ENCODE measurements around the gene CNPPD1. TPM values are rescaled to one million over a fixed set of nuclear protein-coding genes. Genes with fewer than 3 reads are reported as not detected.
A peak's percentile ranks its signal among the peaks of the same experiment; 100 is the strongest.

Gene CNPPD1
- total and polyA plus RNA-seq, 9 donors, result 23.4 to 40.8 (median 37.0) TPM

DNA sequence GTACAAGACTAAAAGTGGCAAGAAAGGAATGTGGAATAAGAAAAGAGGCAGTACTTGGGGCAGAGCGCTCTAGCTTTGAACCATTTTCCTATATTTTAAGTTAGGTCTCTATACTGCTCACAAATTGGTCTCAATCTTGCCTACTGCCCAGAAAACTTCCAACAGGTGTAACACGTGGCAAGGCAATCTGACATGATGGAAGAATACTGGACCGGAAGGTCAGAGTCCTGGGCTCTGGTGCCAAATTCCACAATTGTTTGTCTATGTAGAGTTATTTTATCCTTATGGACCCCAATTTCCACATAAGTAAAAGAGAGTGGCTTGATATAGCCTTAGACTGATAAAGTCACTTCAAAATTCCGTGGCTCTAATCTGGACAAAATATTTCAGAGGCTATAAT lies 45.0 kb downstream of the CNPPD1 start:
- H3K4me3 ChIP-seq (ENCODE audit: low read length), result no peak overlapping the region
- H3K9me3 ChIP-seq (replicated peaks; ENCODE audit: control insufficient read depth, low read depth, low read length), result no peaks in the 10 kb centered on the region
- no peaks in the 10 kb centered on the region for H3K27me3 ChIP-seq (ENCODE audit: control insufficient read depth, insufficient read depth, low read length)
- DNase-seq, result no peak
- WGBS (ENCODE audit: insufficient coverage), result no CpG with 5 or more reads among the region's 4 CpGs
- no peaks in the 10 kb centered on the region for H3K36me3 ChIP-seq (ENCODE audit: control insufficient read depth, insufficient read depth, low read length)
- H3K27ac ChIP-seq (ENCODE audit: low read length), result no peak overlapping the region
- H3K4me1 ChIP-seq (ENCODE audit: control insufficient read depth, insufficient read depth, low read length), result no peaks in the 10 kb centered on the region

DNA sequence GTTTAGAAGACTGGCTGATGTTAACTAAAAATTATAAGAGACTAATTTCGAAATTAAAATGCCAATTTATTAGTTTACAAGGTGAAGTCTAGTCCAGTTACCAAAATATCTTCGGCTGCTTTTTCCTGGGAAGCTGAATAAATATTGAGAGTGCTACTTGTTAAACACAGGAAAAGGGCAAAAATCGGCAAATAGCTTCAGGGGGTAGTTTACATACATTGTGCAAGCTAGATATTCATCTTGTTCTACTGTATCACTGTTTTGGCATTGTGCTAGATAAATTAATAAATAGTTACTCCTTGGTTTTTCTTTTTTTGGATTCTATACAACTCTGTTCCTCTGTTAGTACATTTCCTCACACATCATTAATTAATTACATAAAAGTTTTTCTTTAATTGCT lies 45.4 kb downstream of the CNPPD1 start:
- H3K9me3 ChIP-seq (replicated peaks; ENCODE audit: control insufficient read depth, low read depth, low read length), result no peaks in the 10 kb centered on the region
- no peak overlapping the region for H3K4me3 ChIP-seq (ENCODE audit: low read length)
- no peaks in the 10 kb centered on the region for H3K36me3 ChIP-seq (ENCODE audit: control insufficient read depth, insufficient read depth, low read length)
- H3K4me1 ChIP-seq (ENCODE audit: control insufficient read depth, insufficient read depth, low read length), result no peaks in the 10 kb centered on the region
- no peak overlapping the region for H3K27ac ChIP-seq (ENCODE audit: low read length)
- H3K27me3 ChIP-seq (ENCODE audit: control insufficient read depth, insufficient read depth, low read length), result no peaks in the 10 kb centered on the region
- 100% methylated on average over 1 of the region's 3 CpGs for WGBS (ENCODE audit: insufficient coverage)
- DNase-seq, result no peak

DNA sequence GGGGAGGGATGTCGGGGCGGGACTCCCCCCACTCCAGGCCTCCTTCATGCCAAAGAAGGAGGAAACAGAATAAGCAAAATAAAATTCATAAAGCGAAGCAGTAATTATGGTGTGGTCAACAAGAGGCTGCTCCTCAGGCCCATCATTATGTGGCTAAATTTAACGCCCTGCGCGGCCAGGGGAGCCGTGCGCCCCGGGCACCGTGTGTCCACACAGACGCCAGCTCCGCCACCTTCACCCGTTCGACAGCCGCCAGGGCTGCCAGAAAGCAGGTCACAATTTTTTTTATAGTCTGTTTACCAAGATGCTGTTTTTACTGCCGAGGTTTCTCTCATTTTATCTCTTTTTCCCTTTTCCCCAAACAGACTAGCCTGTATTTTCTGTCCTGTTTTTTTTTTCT lies 47.1 kb downstream of the CNPPD1 start:
- Histone ChIP-seq H3K36me3 (ENCODE audit: control insufficient read depth, insufficient read depth, low read length) (no peaks in the 10 kb centered on the region), H3K4me1 (ENCODE audit: control insufficient read depth, insufficient read depth, low read length) (no peaks in the 10 kb centered on the region), H3K27me3 (ENCODE audit: control insufficient read depth, insufficient read depth, low read length) (no peaks in the 10 kb centered on the region), H3K9me3 (replicated peaks; ENCODE audit: control insufficient read depth, low read depth, low read length) (no peaks in the 10 kb centered on the region), H3K4me3 (ENCODE audit: low read length) (no peak overlapping the region), H3K27ac (ENCODE audit: low read length) (no peak overlapping the region)
- no peak for DNase-seq
- WGBS (ENCODE audit: insufficient coverage), result 96% methylated on average over 9 of the region's 16 CpGs

DNA sequence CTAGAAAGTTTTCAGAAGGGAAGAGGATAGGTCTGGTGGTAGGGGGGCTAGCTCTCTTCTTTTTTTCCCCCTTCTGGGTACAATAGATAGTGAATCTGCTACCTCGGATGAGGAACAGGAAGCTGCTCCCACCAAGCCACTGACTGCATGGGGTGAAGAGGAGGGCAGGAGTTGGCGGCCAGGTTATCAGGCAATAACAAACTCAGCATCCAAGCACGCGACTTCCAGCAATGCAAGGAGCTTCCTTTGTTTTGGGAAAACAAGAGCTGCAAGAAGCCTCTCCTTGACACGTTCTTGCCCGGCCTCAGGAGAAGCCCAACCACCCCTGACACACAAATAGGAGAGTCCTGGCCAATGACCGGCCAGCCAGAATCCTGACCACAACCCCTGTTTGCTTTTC lies 48.3 kb downstream of the CNPPD1 start:
- H3K27ac ChIP-seq (ENCODE audit: low read length), result no peak overlapping the region
- H3K36me3 ChIP-seq (ENCODE audit: control insufficient read depth, insufficient read depth, low read length), result no peaks in the 10 kb centered on the region
- H3K4me3 ChIP-seq (ENCODE audit: low read length), result no peak overlapping the region
- no peaks in the 10 kb centered on the region for H3K4me1 ChIP-seq (ENCODE audit: control insufficient read depth, insufficient read depth, low read length)
- WGBS (ENCODE audit: insufficient coverage), result 65% methylated on average over 5 of the region's 7 CpGs
- DNase-seq, result no peak
- H3K9me3 ChIP-seq (replicated peaks; ENCODE audit: control insufficient read depth, low read depth, low read length), result no peaks in the 10 kb centered on the region
- no peaks in the 10 kb centered on the region for H3K27me3 ChIP-seq (ENCODE audit: control insufficient read depth, insufficient read depth, low read length)

DNA sequence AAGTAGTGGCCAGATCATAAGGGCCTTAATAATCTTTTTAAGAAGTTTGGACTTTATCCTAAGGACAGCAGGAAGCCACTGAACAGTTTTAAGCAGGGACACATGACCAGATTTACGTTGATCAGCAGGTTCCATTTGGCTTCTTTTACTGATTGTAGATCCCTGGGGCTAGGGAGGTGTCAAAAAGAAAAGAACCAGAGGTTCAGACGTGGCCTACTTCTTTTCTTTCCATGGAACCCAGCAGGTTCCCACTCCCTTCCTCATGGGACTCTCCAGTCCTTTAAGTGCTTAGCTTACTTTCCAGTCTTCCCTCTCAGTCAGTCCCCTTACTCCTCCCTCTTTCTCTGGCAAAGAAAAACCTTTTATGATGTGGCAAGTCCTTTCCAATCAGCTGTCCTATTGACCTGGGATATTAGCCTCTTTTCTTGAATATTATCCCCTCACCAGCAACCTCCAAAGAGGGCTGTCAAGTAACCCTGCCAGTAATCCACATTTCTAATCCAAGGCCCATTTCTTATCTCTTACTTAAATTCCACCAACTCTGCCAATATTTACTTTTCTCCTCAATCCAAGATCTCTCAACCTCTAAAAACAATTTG lies 49.6 kb downstream of the CNPPD1 start:
- Histone ChIP-seq H3K36me3 (ENCODE audit: control insufficient read depth, insufficient read depth, low read length) (no peaks in the 10 kb centered on the region), H3K4me3 (ENCODE audit: low read length) (no peak overlapping the region), H3K27ac (ENCODE audit: low read length) (no peak overlapping the region), H3K4me1 (ENCODE audit: control insufficient read depth, insufficient read depth, low read length) (no peaks in the 10 kb centered on the region), H3K9me3 (replicated peaks; ENCODE audit: control insufficient read depth, low read depth, low read length) (no peaks in the 10 kb centered on the region), H3K27me3 (ENCODE audit: control insufficient read depth, insufficient read depth, low read length) (no peaks in the 10 kb centered on the region)
- no CpG with 5 or more reads among the region's 2 CpGs for WGBS (ENCODE audit: insufficient coverage)
- DNase-seq, result peak; percentile 7

DNA sequence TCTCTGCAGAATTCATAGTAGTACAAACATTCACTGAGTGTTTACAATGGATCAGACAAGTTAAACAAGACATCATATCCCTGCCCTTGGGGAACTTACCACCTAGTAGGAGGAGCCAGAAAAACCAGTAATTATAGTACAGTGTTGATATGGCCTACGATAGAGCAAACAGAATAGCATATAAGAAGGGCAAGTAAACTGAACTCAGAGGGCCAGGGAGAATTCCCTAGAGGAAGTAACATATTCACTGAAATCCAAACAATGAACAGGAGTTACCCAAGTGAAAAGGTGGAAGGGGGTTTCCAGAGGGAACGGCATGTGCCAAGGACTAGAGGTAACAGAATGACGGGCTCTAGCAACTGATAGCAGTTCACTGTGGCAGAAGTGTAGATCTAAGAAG lies 50.2 kb downstream of the CNPPD1 start:
- Histone ChIP-seq H3K27me3 (ENCODE audit: control insufficient read depth, insufficient read depth, low read length) (no peaks in the 10 kb centered on the region), H3K9me3 (replicated peaks; ENCODE audit: control insufficient read depth, low read depth, low read length) (no peaks in the 10 kb centered on the region), H3K4me1 (ENCODE audit: control insufficient read depth, insufficient read depth, low read length) (no peaks in the 10 kb centered on the region), H3K4me3 (ENCODE audit: low read length) (no peak overlapping the region), H3K36me3 (ENCODE audit: control insufficient read depth, insufficient read depth, low read length) (no peaks in the 10 kb centered on the region), H3K27ac (ENCODE audit: low read length) (no peak overlapping the region)
- no peak for DNase-seq
- 92% methylated on average over 2 of the region's 3 CpGs for WGBS (ENCODE audit: insufficient coverage)

DNA sequence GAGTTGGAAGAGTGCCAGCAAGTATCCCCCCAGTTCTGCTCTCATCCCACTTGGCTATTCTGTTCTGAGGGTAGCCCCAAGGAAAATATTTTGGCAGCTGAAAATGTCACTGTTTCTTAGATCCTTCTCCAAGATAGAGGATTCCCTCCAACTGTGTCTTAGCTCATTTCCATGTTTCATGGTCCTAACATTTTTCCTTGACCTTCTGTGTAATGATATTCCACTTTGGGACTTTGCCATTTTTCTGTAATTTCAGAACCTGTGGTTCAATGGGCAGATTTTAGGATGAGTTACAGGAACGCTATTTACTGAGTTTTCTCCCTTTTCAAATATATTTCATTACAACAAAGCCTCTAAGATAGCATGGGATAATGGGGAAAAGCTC lies 50.8 kb downstream of the CNPPD1 start:
- no peak overlapping the region for H3K27ac ChIP-seq (ENCODE audit: low read length)
- no peaks in the 10 kb centered on the region for H3K9me3 ChIP-seq (replicated peaks; ENCODE audit: control insufficient read depth, low read depth, low read length)
- no peak for DNase-seq
- no CpG with 5 or more reads among the region's 1 CpG for WGBS (ENCODE audit: insufficient coverage)
- H3K27me3 ChIP-seq (ENCODE audit: control insufficient read depth, insufficient read depth, low read length), result no peaks in the 10 kb centered on the region
- no peaks in the 10 kb centered on the region for H3K4me1 ChIP-seq (ENCODE audit: control insufficient read depth, insufficient read depth, low read length)
- H3K36me3 ChIP-seq (ENCODE audit: control insufficient read depth, insufficient read depth, low read length), result no peaks in the 10 kb centered on the region
- H3K4me3 ChIP-seq (ENCODE audit: low read length), result no peak overlapping the region

DNA sequence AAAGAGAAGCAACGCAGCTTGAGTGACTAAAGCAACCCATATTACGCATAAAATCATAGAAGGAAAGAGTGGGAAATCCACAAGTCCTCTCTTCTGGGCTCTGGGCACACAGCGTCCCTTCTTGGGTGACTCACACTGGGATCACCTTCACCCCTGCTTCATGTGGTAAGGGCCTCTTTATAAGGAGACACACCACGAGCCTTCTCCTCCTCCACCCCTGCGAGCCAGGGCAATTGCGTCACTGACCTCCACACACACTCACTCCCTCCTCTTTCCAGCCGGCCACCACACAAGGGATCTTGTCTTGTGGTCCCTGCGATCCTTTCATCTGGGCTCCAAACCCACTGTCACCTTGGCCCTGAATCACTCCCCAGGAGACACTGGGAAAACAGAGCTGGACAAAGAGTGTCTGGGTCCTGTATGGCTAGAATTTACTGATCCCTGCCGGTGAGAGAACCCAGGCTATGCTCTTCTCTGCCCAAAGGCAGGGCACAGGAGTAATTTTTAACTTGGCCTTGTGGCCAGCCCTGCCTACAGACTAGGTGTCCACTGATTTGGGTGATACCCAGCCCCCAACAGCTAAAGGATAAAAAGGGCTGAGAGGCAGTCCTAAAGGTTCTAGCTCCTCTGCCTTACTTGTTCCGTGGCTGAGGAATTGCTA lies 51.4 kb downstream of the CNPPD1 start:
- Histone ChIP-seq H3K36me3 (ENCODE audit: control insufficient read depth, insufficient read depth, low read length) (no peaks in the 10 kb centered on the region), H3K4me3 (ENCODE audit: low read length) (no peak overlapping the region), H3K27me3 (ENCODE audit: control insufficient read depth, insufficient read depth, low read length) (no peaks in the 10 kb centered on the region), H3K27ac (ENCODE audit: low read length) (no peak overlapping the region), H3K9me3 (replicated peaks; ENCODE audit: control insufficient read depth, low read depth, low read length) (no peaks in the 10 kb centered on the region), H3K4me1 (ENCODE audit: control insufficient read depth, insufficient read depth, low read length) (no peaks in the 10 kb centered on the region)
- 80% methylated on average over 5 of the region's 10 CpGs for WGBS (ENCODE audit: insufficient coverage)
- DNase-seq, result no peak

DNA sequence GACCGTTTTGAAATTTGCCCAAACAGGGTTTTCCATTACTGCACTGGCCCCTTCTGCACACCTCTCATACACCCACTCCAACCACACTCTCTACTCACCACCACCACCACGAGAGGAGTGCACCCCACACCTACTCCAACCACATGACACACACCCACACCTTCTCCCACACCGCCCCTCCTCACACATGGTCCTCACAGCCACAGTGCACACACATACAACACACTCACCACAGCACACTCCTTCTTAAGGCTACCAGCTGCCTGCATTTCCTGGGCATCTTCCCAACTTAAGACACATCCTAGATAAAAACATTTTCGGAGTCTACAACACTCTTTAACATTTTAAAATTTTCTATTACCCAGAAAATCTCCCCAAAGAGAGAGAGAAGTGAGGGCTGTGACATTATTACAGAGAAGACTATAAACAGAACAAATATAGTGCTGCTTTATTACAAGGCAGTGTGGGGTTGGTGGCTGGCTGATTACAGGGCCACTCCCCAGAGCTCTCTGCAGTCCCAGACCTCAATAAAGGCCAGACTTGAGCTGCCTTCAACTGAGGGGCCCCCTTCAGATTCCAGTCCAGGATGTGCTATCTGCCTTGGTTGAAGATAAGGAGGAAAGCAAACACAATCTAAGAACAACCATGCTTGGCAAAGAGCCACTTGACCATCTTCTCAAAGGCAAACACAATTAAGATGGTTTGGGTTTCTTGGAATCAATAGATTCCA lies 52.2 kb downstream of the CNPPD1 start:
- Histone ChIP-seq H3K27ac (ENCODE audit: low read length) (no peak overlapping the region), H3K4me1 (ENCODE audit: control insufficient read depth, insufficient read depth, low read length) (no peaks in the 10 kb centered on the region)

DNA sequence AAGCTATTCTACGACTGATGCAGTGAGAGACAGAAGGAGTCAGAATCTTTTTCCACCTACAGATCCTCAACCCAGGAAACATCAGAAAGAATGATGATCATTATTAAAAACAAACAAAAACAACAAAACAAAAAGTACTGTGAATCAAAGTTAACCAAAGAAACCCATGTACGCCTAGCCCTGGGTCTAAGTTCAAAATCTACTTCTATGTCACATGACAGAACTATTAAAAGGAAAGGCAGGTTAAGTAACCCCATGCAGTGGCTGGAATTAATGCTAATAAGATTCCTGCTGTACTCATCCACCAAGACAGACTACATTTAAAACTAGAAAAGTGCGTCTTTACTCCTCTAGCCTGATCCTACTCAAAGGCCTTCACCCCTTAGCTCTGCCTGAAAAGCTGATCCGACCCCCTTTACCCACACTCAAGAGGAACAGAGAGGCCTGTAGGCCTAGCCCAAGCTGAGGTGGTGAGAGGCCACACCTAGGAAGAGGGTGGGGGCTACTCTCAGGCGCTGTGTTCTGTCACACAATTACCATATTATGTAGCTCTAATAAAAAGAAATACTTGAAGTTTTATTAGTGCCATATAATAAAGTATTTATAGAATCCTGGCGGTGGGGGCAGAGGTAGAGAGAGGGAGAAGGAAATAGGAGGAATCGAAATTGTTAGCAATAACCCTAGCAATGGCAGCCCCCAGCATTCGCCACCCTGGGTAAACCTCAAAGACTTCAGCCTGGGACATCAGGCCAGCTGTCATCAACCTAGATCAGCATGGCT lies 53.2 kb downstream of the CNPPD1 start:
- no peak for DNase-seq
- WGBS (ENCODE audit: insufficient coverage), result 100% methylated on average over 2 of the region's 8 CpGs
- Histone ChIP-seq H3K36me3 (ENCODE audit: control insufficient read depth, insufficient read depth, low read length) (no peaks in the 10 kb centered on the region), H3K27me3 (ENCODE audit: control insufficient read depth, insufficient read depth, low read length) (no peaks in the 10 kb centered on the region), H3K4me1 (ENCODE audit: control insufficient read depth, insufficient read depth, low read length) (peaks cover 4% of the 10 kb centered on the region), H3K27ac (ENCODE audit: low read length) (no peak overlapping the region), H3K9me3 (replicated peaks; ENCODE audit: control insufficient read depth, low read depth, low read length) (no peaks in the 10 kb centered on the region), H3K4me3 (ENCODE audit: low read length) (no peak overlapping the region)

More for the DNA sequence above, 52.2 kb downstream of the CNPPD1 start:
- Histone ChIP-seq H3K27me3 (ENCODE audit: control insufficient read depth, insufficient read depth, low read length) (no peaks in the 10 kb centered on the region), H3K4me3 (ENCODE audit: low read length) (no peak overlapping the region), H3K36me3 (ENCODE audit: control insufficient read depth, insufficient read depth, low read length) (no peaks in the 10 kb centered on the region), H3K9me3 (replicated peaks; ENCODE audit: control insufficient read depth, low read depth, low read length) (no peaks in the 10 kb centered on the region)
- DNase-seq, result no peak
- WGBS (ENCODE audit: insufficient coverage), result 77% methylated on average over 3 of the region's 4 CpGs
